D341Med (cell line): ENCODE measurements around the gene KRT38.

Source experiments
- DNase-seq: peaks from one replicate; pipeline ENCODE4 v3.0.0; 2012; ENCODE audit warnings: low spot score

KRT38 gene

DNA sequence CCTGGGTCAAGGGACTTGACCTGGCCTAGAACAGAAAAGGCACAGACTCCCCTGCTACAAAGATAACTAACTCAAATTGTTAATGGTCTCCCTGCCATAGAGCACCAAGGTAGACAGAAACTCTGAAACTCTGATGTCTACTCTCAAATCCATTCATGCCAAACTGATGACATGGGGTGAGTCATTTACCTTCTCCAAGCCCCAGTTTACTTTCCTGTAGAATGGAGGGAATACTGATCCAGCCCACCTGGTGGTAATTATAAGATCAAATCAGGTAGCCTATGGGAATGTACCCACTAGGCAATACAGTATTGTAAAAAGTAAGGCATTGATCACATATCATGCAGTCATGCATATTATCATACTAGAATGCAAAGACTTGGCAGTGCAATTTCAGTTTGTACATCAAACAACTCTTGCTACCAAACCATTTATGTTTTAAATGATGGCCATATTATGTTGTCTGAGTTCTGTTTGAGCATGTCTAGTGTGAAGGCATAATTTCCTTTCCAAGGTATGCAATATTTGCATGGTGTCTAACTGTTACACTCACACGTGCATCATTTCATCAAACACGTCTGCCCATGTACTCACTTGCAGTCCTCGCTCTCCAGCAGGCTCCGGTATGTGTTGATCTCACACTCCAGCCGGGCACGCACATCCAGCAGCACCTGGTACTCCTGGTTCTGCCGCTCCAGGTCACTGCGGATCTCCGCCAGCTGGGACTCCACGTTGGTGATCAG is 46.4 kb downstream of the KRT38 start:
- no peak for DNase-seq

DNA sequence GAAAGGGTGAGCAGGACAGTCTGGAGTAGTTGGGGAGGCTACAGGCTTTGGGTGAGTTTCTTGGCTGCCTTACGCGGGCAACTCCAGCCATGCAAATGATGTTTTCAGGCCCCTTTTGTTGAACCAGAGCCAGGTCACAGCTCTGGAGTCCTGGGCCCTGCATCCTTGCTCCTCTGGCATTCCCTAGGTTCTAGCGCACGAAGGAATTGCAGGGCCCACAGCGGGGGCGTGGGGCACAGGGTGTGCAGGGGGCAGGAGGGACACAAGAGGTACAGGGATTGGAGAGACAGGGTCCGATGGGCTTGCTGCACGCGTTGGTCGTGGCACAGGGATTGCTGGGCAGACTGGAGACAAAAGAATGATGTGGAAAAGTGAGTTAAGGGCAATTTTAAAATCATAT is 47.0 kb downstream of the KRT38 start:
- DNase-seq: no peak

DNA sequence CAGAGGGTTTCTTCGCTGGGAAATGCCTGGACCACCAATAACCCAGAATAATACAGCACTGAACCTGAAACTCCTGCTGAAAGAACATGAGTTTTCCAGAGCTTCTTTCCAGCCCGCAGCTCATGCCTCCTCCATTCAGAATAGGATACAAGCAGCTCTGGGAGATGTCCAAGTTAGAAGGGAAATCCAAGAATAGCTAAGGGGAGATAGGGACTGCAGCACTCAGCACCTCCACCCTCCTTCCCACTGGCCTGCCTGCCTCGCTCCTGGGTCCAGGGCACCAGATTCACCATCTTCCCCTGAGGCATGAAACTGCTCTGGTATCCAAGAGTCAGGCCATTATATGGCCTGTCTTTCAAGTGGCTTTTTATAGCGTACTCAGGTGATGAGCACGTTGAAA is 47.5 kb downstream of the KRT38 start:
- DNase-seq: no peak

GRCh38 chr17:41392278-41392677 is 48.5 kb downstream of the KRT38 start:
- no peak for DNase-seq

- DNase-seq: no peak
Observed at GRCh38 chr17:41391535-41391934, 49.2 kb downstream of the KRT38 start.

- DNase-seq: no peak
Observed at GRCh38 chr17:41390411-41390938, 50.3 kb downstream of the KRT38 start.

- DNase-seq: no peak
Observed at GRCh38 chr17:41387670-41388069, 53.1 kb downstream of the KRT38 start.

GRCh38 chr17:41386227-41386626 is 54.6 kb downstream of the KRT38 start:
- DNase-seq: no peak
